ENCODE data around the gene KDELR1.

DNA sequence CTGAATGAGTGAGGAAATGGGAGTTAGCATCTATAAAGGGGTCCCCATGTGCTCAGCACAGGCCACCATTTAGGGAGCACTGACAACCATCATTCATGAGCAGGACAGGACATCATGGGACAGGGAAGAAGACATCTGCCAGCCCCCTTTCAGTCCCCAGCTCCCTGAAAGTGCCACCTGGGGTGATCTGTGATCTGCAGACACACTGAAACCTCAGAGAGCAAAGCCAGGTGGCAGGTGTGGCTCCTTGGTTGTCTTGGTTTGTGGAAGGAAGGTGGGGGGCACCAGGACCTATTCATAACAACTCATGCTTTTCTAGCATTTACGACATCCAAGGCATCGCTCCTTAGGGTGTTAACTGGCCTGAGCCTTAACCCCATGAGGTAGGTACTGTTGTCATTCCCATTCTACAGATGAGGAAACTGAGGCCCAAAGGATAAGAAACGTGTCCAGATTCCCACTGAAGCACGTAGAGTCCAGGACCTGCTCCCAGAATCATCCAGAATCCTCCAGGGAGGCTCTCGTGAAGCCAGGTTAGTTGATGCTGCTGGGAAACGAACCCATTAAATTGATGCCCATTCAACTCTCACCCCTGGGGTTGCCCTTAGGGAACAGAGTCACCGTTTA is 5.8 kb downstream of the KDELR1 start:
- TF ChIP-seq, protein P1, sequence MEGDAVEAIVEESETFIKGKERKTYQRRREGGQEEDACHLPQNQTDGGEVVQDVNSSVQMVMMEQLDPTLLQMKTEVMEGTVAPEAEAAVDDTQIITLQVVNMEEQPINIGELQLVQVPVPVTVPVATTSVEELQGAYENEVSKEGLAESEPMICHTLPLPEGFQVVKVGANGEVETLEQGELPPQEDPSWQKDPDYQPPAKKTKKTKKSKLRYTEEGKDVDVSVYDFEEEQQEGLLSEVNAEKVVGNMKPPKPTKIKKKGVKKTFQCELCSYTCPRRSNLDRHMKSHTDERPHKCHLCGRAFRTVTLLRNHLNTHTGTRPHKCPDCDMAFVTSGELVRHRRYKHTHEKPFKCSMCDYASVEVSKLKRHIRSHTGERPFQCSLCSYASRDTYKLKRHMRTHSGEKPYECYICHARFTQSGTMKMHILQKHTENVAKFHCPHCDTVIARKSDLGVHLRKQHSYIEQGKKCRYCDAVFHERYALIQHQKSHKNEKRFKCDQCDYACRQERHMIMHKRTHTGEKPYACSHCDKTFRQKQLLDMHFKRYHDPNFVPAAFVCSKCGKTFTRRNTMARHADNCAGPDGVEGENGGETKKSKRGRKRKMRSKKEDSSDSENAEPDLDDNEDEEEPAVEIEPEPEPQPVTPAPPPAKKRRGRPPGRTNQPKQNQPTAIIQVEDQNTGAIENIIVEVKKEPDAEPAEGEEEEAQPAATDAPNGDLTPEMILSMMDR (IDR thresholded peaks at IDR 0.05): no peak
- no peak for TF ChIP-seq POLR2A (IDR thresholded peaks at IDR 0.05)
- no peak for TF ChIP-seq POLR2AphosphoS5 (IDR thresholded peaks at IDR 0.05)
